Measurements from ENCODE around the gene USP47.

Gene USP47

DNA sequence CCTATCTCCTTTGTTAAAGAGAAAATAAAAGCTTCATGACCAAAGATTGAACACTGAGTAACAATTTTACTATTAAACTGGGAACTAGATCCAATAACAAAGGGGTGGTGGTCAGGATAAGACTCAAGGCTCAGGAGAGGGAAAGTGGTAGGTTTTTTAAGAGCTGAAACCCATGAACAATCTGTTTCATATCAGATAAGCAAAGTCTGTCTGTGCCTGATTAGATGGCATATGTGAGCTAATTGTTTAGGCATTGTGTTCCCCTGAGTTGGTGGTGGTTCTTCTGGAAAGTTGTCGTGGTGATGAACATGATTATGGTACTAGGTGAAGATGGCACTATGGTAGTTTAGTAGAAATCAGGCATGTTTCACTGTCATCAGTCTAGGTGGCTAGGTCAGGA, 24.4 kb downstream of the USP47 start:
- TF ChIP-seq POLR2A (IDR thresholded peaks at IDR 0.05; ENCODE audit: low read depth, low read length): no peak
- DNase-seq (ENCODE audit: insufficient read length, low spot score): no peak
- FAIRE-seq: peak; percentile 82

DNA sequence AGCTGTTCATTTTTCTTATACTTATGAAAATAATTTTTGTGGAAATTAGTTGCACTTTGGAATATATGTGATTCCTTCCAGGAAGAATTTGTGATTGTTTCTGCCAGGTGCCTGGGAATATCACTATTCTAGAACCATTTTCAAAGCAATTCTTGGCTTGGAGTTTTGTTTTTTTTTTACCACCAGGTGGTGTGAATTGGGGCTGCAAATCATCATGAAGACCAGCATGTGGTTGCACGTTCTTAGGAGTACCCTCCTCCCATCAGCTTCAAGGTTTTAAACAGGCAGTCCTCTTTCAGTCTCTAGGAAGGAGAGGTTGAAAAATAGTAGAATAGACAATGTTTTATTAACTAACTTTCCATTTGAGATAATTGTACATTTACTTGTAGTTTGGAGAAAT, 25.9 kb downstream of the USP47 start:
- DNase-seq (ENCODE audit: insufficient read length, low spot score): no peak
- TF ChIP-seq POLR2A (IDR thresholded peaks at IDR 0.05; ENCODE audit: low read depth, low read length): no peak
- FAIRE-seq: peak; percentile 30

DNA sequence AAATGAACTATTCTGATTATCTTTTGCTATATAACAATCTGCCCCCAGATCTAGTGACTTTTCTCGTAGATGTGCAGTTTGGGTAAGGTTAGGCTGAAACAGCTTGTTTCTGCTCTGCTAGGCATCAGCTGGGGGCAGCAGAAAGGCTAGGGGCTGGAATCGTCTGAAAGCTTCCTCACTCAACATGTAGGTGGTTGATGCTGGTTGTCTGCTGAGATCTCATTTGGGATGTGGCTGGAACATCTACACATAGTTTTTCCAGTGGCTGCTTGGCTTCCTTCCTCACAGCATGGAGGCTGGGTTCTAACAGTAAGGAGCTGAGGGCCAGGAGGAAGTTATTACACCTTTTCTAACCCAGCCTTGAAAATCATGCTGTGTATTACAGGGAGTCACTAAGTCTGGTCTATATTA, 30.2 kb downstream of the USP47 start:
- DNase-seq (ENCODE audit: insufficient read length, low spot score): no peak
- peak; percentile 62 for FAIRE-seq
- no peak for TF ChIP-seq POLR2A (IDR thresholded peaks at IDR 0.05; ENCODE audit: low read depth, low read length)

DNA sequence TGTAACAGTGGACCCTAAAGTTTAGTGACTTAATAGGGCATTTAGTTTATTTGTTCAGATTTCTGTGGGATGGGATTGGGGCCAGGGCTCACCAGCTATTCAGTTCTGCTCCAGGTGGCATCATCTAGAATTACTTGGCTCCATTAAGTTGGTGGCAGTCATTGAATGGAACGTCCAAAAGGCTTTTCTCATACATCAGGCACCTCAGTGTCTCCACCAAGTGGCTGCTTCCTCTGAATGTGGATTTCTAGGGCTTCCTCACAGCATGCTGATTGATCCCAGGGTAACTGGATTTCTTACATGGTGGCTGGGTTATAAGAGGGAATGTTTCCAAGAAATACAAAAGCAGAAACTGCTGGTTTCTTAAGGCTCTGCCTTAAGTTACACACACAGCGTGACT, 34.7 kb downstream of the USP47 start:
- FAIRE-seq: peak; percentile 11
- TF ChIP-seq POLR2A (IDR thresholded peaks at IDR 0.05; ENCODE audit: low read depth, low read length): no peak
- no peak for DNase-seq (ENCODE audit: insufficient read length, low spot score)

DNA sequence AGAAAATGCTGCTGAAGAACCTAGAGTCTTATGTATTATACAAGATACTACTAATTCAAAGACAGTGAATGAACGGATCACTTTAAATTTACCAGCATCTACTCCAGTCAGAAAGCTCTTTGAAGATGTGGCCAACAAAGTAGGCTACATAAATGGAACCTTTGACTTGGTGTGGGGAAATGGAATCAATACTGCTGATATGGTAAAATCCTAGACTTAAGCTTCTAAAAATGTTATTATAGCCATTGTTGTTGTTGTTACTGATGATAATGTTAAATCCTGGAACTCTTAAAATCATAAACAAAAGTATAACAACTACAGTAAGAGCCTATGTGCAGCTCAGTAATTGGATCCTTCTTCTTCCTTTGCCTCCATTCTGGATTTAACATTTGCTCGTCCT, 38.4 kb downstream of the USP47 start:
- no peak for TF ChIP-seq POLR2A (IDR thresholded peaks at IDR 0.05; ENCODE audit: low read depth, low read length)
- no peak for DNase-seq (ENCODE audit: insufficient read length, low spot score)
- FAIRE-seq: peak; percentile 57

DNA sequence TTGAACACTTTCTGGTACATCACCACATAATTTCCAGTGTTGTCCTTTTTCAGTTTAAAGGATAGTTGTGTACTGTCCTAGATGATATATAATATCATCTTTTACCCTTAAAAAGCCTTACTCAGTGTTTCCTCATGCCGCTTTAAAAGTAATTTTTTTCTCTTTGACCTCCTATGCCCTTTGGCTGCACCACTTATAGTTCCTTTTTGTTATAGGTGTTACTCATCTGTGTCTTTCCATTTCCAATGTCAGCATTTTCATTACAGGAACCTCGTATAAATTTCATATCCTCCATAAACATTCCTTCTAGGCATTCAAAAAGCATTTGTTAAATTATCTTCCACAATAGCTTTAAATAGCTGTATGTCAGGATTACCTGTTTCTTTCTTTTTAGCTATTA, 40.8 kb downstream of the USP47 start:
- TF ChIP-seq POLR2A (IDR thresholded peaks at IDR 0.05; ENCODE audit: low read depth, low read length): no peak
- no peak for FAIRE-seq
- no peak for DNase-seq (ENCODE audit: insufficient read length, low spot score)

DNA sequence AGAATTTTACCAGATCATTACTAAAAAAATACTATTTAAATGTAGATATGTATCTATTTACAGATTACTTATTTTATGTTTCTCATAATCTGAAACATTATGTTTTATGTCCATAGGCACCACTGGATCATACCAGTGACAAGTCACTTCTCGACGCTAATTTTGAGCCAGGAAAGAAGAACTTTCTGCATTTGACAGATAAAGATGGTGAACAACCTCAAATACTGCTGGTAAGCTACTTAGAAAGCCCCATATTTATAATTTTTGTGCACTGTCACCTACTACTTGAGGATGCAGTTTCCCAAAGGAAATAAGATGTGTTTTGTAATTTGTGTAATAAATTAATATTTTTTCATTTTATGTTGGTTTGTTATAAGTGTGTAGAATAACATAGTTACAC, 42.6 kb downstream of the USP47 start:
- TF ChIP-seq POLR2A (IDR thresholded peaks at IDR 0.05; ENCODE audit: low read depth, low read length): no peak
- DNase-seq (ENCODE audit: insufficient read length, low spot score) (no peak), FAIRE-seq (no peak)

DNA sequence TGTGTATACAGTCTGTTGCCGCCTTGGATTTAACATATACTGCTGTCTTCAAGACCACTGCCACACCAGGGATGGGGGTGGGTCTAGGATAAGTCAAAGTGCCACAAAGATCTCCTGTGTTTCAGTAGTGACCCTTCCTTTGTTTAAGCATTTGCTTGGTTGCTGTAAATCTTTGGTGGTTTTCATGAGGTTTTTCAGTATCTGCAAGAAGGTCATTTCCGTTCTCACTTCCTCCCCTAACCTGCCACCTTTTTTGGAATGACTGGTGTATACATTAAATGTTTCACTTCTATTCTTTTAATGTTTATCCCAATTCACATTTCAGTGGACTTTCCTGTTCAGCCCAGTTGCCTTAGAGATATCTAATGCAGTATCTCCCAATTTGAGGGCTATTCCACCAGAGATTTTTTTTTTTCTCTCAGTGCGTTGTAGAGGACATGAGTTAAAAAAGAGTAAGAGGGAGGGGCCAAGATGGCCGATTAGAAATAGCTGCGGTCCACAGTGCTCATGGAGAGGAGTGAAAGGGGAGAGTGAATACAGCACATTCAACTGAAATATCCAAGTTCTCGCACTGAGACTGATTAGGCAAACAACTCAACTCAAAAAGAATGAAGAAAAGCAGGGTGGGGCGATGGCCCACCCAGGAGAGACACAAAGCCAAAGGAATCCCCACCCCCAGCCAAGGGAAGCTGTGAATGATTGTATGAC, 43.2 kb downstream of the USP47 start:
- FAIRE-seq (no peak), DNase-seq (ENCODE audit: insufficient read length, low spot score) (no peak)
- no peak for TF ChIP-seq POLR2A (IDR thresholded peaks at IDR 0.05; ENCODE audit: low read depth, low read length)

DNA sequence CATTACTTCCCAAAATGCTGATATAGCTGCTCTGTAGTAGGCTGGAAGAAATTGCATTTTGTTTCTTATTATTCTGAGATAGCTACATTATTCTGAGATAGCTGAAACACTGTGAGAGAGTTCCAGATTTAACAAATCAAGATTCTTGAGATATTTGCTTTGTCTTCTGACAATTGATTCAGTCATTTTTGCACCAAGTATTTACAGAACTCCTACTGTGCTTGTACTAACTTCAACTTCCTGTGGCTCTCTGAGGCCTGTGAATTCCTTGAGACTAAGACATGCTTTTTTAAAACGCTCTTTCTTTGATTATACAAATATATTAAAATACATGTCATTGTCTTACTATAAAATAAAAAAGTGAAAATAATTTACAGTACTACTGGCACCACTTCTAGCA, 52.7 kb downstream of the USP47 start:
- TF ChIP-seq POLR2A (IDR thresholded peaks at IDR 0.05; ENCODE audit: low read depth, low read length): no peak
- FAIRE-seq (peak; percentile 82), DNase-seq (ENCODE audit: insufficient read length, low spot score) (no peak)

DNA sequence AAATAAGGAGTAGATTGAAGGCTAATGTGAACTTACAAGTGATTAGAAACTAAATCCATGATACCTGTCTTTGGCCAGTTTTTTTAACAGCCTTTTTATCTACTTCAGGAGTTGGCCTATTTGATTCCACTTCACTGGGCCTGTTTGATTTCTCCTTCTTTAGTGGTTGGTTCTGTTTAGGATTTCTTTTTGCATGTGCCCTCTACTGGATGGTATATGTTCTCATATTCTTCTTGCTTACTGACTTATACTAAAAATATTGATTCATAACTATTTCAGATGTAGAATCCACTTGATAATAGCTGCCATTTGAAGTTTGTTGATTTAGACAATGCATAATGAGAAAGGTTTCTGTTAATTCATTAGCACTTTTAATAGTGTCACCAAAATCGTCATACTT, 53.9 kb downstream of the USP47 start:
- DNase-seq (ENCODE audit: insufficient read length, low spot score): no peak
- peak; percentile 15 for FAIRE-seq
- no peak for TF ChIP-seq POLR2A (IDR thresholded peaks at IDR 0.05; ENCODE audit: low read depth, low read length)

DNA sequence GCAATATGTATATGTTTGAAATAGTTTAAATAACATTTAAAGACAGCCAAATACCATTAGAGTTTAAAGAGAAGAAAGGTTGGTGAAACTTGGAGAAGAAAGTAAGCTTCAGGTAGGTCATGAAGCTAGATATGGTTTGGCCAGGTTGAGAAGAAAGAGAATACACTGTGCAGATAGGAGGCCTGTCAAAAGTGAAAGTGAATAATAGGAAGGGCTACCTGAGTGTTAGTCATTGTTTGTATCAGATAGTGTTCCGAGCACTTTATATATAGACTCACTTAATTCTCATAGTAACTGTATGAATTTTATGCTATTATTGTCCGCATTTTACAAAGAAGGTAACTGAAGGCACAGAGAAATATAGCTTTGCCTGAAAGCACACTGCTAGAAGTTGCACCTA, 56.9 kb downstream of the USP47 start:
- DNase-seq (ENCODE audit: insufficient read length, low spot score) (no peak), FAIRE-seq (peak; percentile 43)
- no peak for TF ChIP-seq POLR2A (IDR thresholded peaks at IDR 0.05; ENCODE audit: low read depth, low read length)

DNA sequence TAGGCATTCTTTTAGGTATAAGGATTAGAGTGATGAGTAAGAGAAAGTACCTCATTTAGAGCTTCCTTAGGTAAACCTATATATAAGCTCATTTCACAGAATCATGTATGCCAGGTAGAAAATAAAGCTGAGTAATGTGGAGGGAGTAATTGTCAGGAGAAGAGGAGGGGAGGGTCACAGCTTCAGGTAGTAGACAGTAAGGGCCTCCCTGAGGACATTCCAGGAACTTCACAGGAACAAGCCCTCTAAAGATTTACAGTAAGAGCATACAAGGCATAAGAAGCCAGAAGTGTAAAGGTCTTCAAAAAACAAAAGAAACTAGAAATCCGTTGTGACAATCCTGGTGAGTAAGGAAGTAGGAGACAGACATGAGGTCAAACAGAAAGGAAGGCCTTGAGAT, 57.6 kb downstream of the USP47 start:
- FAIRE-seq: no peak
- DNase-seq (ENCODE audit: insufficient read length, low spot score): no peak
- no peak for TF ChIP-seq POLR2A (IDR thresholded peaks at IDR 0.05; ENCODE audit: low read depth, low read length)

DNA sequence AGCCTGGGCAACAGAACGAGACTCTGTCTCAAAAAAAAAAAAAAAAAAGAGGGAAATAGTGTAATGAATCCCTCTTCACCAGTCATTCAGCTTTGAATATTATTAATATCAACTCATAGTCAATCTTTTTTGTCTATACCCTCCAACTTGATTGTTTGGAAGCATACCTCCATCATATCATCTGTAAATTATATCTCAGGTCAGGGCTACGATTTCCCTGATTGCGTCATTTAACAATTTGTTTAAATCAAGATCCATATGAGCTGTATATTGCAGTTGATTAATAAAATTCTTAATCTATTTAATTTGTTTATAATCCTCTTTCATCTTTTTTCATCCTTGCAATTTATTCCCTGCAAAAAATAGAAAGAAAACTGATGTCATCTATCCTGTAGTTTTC, 60.2 kb downstream of the USP47 start:
- FAIRE-seq (no peak), DNase-seq (ENCODE audit: insufficient read length, low spot score) (no peak)
- no peak for TF ChIP-seq POLR2A (IDR thresholded peaks at IDR 0.05; ENCODE audit: low read depth, low read length)

DNA sequence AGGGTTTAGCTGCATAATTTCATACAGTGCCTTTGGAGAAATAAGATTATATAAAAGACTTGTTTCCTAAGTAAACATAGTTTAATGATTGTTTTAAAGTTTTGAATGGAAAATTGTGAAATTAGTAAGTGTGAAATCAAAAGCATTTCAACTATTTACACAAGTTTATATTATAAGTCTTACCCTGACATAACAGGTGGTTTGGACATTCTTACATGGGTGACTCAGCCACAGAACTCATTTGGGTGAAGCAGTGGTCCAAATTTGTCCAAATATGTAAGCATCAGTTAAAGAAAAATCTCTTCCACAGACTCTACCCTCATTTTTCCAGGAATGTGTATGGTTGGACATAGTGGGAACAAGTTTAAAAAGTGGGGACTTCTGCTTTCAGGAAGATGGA, 68.0 kb downstream of the USP47 start:
- DNase-seq (ENCODE audit: insufficient read length, low spot score) (no peak), FAIRE-seq (no peak)
- TF ChIP-seq POLR2A (IDR thresholded peaks at IDR 0.05; ENCODE audit: low read depth, low read length): no peak

DNA sequence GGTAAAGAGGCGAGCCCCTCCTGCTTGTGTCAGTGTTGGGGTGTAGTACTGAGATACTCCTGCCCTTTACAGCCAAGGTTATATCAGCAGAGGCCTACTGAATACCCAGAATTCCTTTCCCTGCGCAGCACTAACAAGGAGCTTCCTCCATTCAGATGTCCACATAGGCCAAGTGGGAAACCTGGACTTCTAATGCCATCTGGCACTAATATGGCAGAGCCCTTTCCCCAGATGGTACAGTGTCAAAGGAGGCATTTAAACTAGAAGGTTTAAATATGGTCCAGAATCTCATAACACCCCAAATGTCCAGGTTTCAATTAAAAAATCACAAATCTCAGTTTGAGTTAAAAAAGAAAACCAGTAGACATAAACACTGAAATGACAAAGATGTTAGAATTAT, 68.8 kb downstream of the USP47 start:
- FAIRE-seq: no peak
- TF ChIP-seq POLR2A (IDR thresholded peaks at IDR 0.05; ENCODE audit: low read depth, low read length): no peak

DNA sequence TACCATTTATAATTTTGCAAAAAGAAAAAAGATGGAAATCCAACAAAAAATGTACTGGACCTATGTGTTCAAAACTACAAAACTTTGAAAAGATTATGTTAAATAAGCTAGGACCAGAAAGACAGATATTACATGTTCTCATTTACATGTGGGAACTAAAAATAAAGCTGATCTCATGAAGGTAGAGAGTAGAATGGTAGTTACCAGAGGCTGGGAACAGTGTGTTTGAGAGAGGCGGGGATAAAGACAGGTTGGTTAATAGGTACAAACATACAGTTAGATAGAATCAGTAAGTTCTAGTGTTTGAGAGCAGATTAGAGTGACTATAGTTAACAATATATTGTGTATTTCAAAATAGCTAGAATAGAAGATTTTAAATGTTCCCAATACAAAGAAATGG, 71.6 kb downstream of the USP47 start:
- no peak for DNase-seq (ENCODE audit: insufficient read length, low spot score)
- peak; percentile 11 for FAIRE-seq
- TF ChIP-seq POLR2A (IDR thresholded peaks at IDR 0.05; ENCODE audit: low read depth, low read length): no peak

More for the DNA sequence above, 68.8 kb downstream of the USP47 start:
- DNase-seq (ENCODE audit: insufficient read length, low spot score): no peak

Measured in H54 (cell line).